SW 1271 (cell line): ENCODE data around the gene PSMD1.
"Not testable (repeated sequence)": the region's sequence is repeated elsewhere in the genome, so short reads cannot be mapped to it uniquely, and the experiment has no call there.

Experiments used
- DNase-seq, 2 experiments: peaks; one replicate each; lab custom pipeline; 2025; lab: John Stamatoyannopoulos, UW

Gene PSMD1

GRCh38 chr2:231056453-231057416 lies at the start of gene PSMD1:
PSMD1 (plus strand) TSS chr2:231056867; CDS start chr2:231057026, 159 bp downstream.
- peak; percentile 57 to 87 for DNase-seq

DNA sequence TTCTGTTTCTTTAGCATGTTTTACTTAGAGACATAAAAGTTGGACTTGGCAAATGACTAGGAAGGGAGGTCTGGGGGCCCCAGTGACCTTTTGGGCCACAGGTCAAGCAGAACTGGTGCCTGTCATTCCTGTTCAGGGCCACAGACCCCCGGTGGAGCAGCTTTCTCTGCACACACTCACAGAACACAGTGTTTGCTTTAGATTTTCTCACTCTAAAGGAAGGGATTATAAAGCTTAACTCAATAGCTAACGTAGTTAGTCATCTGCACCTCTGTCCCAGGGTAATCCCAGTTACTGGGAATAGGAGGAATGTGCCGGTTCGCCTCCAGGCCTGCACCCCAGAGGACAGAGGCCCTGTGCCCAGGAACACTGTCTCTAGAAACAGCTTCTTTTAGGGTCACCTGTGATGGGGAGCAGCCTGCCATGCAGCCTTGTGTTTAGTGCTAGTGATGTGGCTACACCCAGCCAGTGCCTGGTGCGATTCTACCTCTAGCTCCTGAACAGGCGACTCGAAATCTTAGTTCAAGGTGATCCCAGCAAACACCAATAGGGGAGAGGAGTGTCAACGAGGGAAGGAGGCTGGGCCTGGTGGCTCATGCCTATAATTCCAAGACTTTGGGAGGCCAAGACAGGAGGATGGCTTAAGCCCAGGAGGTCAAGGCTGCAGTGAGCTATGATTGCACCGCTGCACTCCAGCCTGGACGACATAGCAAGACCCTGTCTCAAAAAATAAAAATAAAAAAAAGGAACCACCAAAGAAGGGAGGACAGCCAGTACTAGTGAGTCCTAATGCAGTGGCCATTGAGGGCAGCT lies 49.2 kb upstream of the PSMD1 start:
- no peak for DNase-seq

DNA sequence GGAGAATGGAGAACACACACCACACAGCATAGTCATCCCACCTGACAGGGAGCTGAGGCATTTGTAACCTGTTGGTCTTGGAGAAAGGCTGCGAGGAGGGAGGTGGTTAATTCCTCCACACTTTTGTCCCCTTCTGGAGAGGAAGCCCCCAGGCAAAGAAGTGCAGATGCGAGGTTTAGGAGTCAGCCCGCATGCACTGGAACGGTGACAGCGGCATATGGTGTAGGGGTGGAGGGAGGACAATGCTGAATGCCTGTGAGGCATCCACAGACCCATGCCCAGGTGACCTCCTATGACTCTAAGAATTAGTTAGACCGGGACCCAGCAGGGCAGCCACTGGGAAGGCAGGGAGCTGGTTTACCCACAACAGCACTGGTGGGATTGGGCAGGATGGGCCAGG lies 48.5 kb upstream of the PSMD1 start:
- no peak for DNase-seq

- DNase-seq: no peak
These were observed 47.3 kb upstream of the PSMD1 start for GRCh38 chr2:231009236-231009919.

DNA sequence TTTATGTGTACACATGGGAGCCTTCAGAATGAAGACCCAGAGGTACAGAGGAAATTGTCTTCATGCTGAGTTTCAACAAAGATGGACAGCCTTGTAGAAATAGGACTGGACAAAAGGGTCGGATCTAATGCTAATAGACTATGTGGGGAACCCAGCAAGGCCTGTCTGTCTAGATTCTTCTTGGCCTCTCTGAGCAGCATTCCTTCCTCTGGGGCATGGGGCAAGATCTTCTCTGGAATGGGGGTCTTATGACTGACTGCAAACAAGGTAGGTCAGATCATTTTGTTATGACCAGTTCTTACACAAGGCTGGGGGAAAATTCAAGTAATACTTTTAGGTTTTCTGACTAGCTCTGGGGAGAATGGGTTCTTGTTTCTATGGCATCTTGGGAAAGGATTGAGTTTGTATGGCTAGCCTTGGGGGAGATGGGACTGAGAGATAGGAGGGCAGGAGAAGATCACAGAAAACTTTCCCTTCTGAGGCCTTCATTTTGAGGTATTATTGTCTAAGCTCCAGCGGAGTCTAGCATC lies 46.4 kb upstream of the PSMD1 start:
- DNase-seq: no peak

GRCh38 chr2:231011526-231011925 lies 45.1 kb upstream of the PSMD1 start:
- no peak for DNase-seq

- no peak for DNase-seq
These were observed 44.2 kb upstream of the PSMD1 start for GRCh38 chr2:231012463-231012862.

DNA sequence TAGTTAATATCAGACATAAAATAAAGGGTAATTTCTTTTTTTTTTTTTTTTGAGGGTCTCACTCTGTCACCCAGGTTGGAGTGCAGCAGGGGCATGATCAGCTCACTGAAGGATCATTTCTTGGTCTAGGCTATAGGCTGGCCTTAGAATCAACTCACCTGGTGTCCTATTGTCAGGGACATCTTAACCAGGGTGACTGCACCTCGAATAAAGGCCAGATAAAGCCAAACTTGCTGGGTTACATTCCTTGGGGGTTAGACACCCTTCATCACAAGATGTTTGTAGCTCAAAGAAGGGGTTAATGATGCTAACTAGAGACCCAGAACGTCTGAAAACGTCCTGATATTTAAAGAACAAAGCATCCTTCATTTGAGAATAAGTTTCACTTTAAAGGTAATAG lies 42.8 kb upstream of the PSMD1 start:
- no peak for DNase-seq

DNA sequence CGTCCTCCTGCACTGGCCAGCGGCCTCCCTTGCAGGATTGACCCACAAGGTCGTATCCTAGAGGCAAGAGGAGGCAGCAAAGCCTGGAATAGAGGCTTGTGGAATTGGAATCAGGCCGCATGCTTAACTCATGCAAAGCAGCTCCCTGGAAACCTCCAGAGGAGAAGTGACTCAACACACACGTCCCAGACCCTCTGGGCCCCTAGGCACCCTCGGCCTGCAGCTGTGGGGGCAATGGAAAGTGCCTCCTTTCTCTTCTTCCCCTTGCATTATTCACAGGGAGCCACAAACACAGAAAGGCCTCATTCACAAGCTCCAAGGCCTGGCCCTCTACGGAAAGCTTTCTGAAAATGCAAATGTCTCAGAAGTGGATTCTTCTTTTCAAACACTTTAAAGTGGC lies 41.2 kb upstream of the PSMD1 start:
- no peak for DNase-seq

- no peak for DNase-seq
These were observed 40.7 kb upstream of the PSMD1 start for GRCh38 chr2:231015926-231016325.

- no peak for DNase-seq
These were observed 40.0 kb upstream of the PSMD1 start for GRCh38 chr2:231016566-231017230.

DNA sequence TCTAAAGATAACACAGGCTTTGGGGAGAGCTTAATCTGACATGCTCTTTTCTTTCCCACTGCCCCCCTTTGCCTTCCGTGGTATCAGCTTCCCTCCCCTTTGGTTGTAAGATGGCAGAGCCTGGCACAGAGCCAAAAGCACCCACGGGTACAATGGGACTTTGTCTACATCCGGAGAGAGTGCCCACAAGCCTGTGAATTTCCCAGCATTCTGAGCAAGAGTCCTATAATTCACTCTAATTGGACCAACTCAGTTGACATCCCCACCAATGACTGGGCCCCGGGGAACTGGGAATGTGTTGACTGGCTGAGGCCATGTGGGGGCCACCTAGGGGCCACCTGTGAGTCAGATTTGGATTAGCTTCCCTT lies 39.5 kb upstream of the PSMD1 start:
- no peak for DNase-seq

DNA sequence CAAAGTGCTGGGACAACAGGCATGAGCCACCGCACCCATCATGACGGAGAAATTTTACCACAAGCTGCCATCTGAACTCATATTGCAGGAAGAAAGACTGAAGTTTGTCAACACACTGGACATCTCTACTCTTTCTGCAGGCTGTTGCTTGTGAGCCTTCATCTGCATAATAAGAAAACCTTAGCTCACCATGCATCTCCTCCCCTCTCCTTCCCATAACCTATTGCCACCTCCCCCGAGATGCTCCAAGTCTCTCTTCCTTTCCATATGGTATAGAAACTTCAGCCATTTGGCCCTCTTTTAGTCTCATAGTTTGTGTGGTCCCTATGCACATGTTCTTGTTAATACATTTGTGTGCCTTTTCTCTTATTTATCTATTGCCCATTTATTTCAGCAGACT lies 38.5 kb upstream of the PSMD1 start:
- DNase-seq: no peak

DNA sequence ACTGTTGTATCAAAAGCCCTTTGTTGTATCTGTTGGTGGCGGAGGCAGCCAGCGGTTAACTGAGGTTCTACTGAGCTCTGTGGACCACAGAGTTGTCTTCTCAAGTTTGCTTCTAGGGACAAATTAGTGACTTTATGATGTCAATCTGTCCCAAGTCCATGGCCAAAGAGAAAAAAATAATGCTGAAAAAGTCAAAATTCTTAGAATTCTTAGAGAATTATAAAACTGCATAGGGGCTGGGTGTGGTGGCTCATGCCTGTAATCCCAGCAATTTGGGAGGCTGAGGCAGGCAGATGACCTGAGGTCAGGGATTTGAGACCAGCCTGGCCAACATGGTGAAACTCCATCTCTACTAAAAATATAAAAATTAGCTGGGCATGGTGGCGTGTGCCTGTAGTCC lies 31.6 kb upstream of the PSMD1 start:
- DNase-seq: not testable (repeated sequence)

DNA sequence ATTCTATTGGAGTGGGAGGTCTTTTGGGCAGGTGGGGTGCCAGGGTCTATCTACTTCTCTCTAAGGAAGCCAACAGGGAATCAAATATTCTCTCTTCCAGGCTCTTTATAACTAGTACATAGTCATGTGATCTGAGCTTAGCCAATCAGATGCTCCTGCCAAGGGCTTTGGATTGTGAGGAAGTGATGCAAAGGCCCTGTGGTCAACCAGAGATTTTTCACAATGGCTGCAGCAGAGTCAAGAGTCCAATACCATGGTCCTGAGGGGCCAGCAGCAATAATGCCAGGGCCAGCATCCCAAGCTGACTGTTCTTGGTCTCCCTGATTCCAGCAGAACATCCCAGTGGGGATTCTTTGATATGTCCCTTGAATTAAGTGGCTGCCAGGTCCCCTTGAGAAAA lies 27.8 kb upstream of the PSMD1 start:
- DNase-seq: no peak

DNA sequence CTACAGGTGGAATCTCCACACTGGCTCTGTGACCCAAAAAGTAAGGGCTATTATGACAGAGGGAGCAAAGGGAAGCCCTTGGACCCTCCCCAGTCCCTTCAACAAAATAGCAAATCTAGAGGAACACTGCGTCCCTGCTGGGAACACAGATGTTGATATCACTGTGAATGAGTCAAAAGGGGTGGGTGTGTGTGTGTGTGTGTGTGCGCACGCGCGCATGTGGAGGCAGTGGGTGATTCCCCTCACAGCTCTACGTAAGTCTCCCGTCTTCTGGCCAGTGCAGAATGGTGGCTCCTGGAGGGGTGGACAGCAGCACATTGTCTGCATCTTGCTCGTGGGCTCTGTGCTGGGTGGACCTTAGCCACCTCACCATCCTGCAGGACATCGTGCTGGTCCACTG lies 27.1 kb upstream of the PSMD1 start:
- DNase-seq: no peak

DNA sequence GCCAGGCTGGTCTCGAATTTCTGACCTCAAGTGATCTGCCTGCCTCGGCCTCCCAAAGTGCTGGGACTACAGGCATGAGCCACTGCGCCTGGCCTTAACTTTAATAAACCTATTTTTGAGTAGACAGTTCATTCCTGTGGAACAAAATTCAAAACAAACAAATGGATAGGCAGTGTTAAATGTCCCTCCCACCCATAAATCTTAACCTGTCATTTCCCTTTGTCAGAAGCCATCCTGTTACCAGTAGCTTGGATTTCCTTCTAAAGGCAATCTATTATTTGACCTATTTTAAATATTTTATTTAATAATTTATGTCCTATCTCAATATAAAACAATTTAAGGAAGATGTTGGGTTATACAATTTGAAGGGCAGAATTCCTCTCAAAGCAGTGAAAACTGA lies 25.9 kb upstream of the PSMD1 start:
- DNase-seq: no peak

- DNase-seq: no peak
These were observed 24.0 kb upstream of the PSMD1 start for GRCh38 chr2:231032575-231033140.

DNA sequence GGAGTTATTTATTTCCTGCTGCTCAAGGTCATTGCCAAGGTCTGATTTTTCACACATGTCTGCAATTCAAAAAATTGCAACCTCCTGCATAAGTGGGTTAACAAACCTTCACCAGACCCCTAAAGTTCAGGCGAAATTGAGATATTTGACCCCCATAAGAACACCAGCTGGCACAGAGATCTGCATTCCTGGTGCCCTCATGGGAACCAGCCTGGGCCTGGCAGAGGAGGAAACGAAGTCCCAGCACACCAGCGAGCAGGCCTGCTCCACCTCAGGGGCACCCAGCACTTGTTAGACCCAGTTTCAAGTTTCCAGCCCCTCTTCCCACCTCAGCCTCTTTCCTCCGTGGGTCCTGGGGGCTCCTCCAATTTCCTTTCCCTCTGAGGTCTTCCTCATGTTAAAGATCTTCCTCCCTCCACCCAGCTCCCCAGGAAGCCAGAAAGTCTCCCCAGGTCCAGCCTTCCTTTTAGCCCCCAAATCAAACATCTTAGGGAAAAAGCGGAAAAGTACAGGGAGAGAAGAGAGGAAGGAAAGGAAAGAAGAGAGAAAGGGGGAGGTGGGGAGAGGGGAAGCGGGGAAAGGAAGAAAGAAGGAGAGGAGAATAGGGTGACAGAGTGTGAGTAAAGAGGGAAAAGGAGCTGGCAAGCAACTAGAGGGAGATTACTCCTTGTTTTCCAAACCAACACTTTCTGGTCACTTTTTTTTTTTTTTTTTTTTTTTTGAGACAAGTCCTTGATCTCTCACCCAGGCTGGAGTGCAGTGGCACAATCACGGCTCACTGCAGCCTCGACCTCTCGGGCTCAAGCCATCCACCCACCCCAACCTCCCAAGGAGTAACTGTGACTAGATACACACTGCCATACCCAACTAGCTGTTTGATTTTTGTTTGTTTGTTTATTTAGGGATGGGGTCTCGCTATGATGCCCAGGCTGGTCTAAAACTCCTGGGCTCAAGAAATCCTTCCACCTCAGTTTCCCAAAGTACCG lies 23.2 kb upstream of the PSMD1 start:
- no peak for DNase-seq

GRCh38 chr2:231034291-231034882 lies 22.3 kb upstream of the PSMD1 start:
- no peak for DNase-seq
